Keratinocyte (primary cell): ENCODE measurements around the gene SLC9C2. TPM values are rescaled to one million over a fixed set of nuclear protein-coding genes. Genes with fewer than 3 reads are reported as not detected.
"Not testable (repeated sequence)": the region's sequence is repeated elsewhere in the genome, so short reads cannot be mapped to it uniquely, and the experiment has no call there.

Experiments used
- DNase-seq: peaks from one replicate; pipeline ENCODE4 v3.0.0-alpha.2; 2011; ENCODE audit warnings: low read depth, missing footprints, low spot score
- FAIRE-seq: peaks from 2 replicates; lab custom pipeline; 2011; peaks lifted over from hg19 to GRCh38; lab: Jason Lieb, UNC
- H2AFZ ChIP-seq: 2 replicates; pipeline ENCODE4 v1.6.0; 2012; ENCODE audit warnings: low read length, control low read depth, inconsistent platforms; ENCODE audit not compliant: control insufficient read depth
- H3K27ac ChIP-seq: 2 replicates; pipeline ENCODE4 v1.5.1; 2011; ENCODE audit warnings: low read length; ENCODE audit not compliant: control insufficient read depth, insufficient read depth
- H3K27me3 ChIP-seq: 3 replicates; pipeline ENCODE4 v1.6.0; 2011; ENCODE audit warnings: low read length; ENCODE audit not compliant: control insufficient read depth, insufficient read depth; ENCODE audit errors: extremely low read depth
- H3K36me3 ChIP-seq, 2 experiments: 2 replicates in 1 of 2; 3 replicates in 1 of 2; pipeline ENCODE4 v1.5.1; 2011; ENCODE audit warnings: low read length in 2 of 2, mild to moderate bottlenecking in 1 of 2; ENCODE audit not compliant: control insufficient read depth in 2 of 2, insufficient read depth in 2 of 2; ENCODE audit errors: extremely low read depth in 1 of 2
- H3K4me1 ChIP-seq: 3 replicates; pipeline ENCODE4 v1.5.1; 2011; ENCODE audit warnings: low read length; ENCODE audit not compliant: control insufficient read depth, insufficient read depth; ENCODE audit errors: extremely low read depth
- H3K4me2 ChIP-seq: 3 replicates; pipeline ENCODE4 v1.6.0; 2011; ENCODE audit warnings: low read depth, low read length; ENCODE audit not compliant: control insufficient read depth, insufficient read depth; ENCODE audit errors: extremely low read depth
- H3K4me3 ChIP-seq, 3 experiments: fragments of 200-600 bp in 1 of 3; sonication (generic) in 1 of 3; 2 replicates in 2 of 3; 3 replicates in 1 of 3; pipeline ENCODE4 v1.5.1; 2011 to 2016; ENCODE audit warnings: low read length in 3 of 3, mild to moderate bottlenecking in 3 of 3, control low read depth in 2 of 3, inconsistent platforms in 1 of 3, low read depth in 1 of 3, mixed read lengths in 1 of 3, mixed run types in 1 of 3, moderate library complexity in 1 of 3; ENCODE audit not compliant: control insufficient read depth in 2 of 3, insufficient read depth in 2 of 3; ENCODE audit errors: extremely low read depth in 1 of 3
- H3K79me2 ChIP-seq: 2 replicates; pipeline ENCODE4 v1.6.0; 2012; ENCODE audit warnings: low read length; ENCODE audit not compliant: control insufficient read depth, insufficient read depth
- H3K9ac ChIP-seq: 3 replicates; pipeline ENCODE4 v1.6.0; 2011; ENCODE audit warnings: low read length; ENCODE audit not compliant: control insufficient read depth, insufficient read depth; ENCODE audit errors: extremely low read depth
- H3K9me1 ChIP-seq: 3 replicates; pipeline ENCODE4 v1.6.0; 2011; ENCODE audit warnings: low read length; ENCODE audit not compliant: control insufficient read depth, insufficient read depth; ENCODE audit errors: extremely low read depth
- H3K9me3 ChIP-seq: 2 replicates; pipeline ENCODE4 v1.5.1; 2012; ENCODE audit warnings: low read depth, low read length; ENCODE audit not compliant: control insufficient read depth
- H4K20me1 ChIP-seq: 3 replicates; pipeline ENCODE4 v1.6.0; 2011; ENCODE audit warnings: low read length; ENCODE audit not compliant: control insufficient read depth, insufficient read depth; ENCODE audit errors: extremely low read depth
- EZH2 ChIP-seq: IDR thresholded peaks from one replicate; pipeline ENCODE4 v1.6.1; 2012; ENCODE audit warnings: inconsistent platforms, mild to moderate bottlenecking, low read length, moderate library complexity
- dilution Hi-C: fragments of 300-500 bp; cut with MboI; formaldehyde crosslinking; loops from one replicate; pipeline ENCODE4 v1.7.0; 2020; ENCODE audit warnings: low sequenced_read_pairs; ENCODE audit not compliant: extremely low pct_ligation_motif_present
- polyA plus RNA-seq, 5 experiments: library from polyadenylated mRNA; depleted of rRNA in 3 of 5; stranded (reverse) in 3 of 5; stranded (forward) in 1 of 5; unstranded in 1 of 5; fragments of >200 nt; gene quantifications; 1 replicate in 1 of 5; 2 replicates in 3 of 5; 3 replicates in 1 of 5; pipeline versions ENCODE4 v1.2.1 to v1.2.3, GENCODE V29; 2011 to 2012; ENCODE audit warnings: missing spikeins in 2 of 5, low read depth in 1 of 5, low replicate concordance in 1 of 5
- TF ChIP-seq, protein P1 (sequence below), 3 experiments: IDR thresholded peaks in 1 of 3; conservative IDR thresholded peaks in 1 of 3; optimal IDR thresholded peaks in 1 of 3; 2 replicates in 2 of 3; 3 replicates in 1 of 3; pipeline versions ENCODE3 to v1.5.1; 2011; ENCODE audit warnings: low read length in 3 of 3, mild to moderate bottlenecking in 3 of 3, moderate library complexity in 2 of 3, control low read depth in 1 of 3, inconsistent platforms in 1 of 3; ENCODE audit not compliant: insufficient read depth in 2 of 3; ENCODE audit errors: extremely low read depth in 1 of 3

Gene SLC9C2
- polyA plus RNA-seq, 1 donor (not counting 4 experiments of a cell fraction or from before 2014, with no cell fraction given): not detected

DNA sequence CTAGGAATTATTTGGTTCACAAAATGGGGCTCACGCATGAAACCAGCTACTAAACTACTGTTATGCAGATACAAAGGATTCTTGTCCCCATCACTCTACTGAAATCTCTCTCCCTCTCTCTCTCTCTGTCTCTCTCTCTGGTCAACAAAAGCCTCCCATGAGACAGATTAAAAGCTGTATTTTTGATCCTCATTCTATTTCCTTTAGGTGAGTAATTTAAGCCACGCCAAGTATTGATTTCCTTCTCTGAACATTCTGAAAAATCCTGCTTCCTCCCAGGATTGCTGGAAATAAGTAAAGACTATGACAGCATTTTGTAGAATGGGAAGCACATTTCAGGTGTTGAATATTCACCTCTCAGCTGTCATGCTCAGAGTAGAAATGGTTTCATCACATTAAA, 82.1 kb downstream of the SLC9C2 start:
- Histone ChIP-seq H3K36me3 (no peaks in the 10 kb centered on the region), H3K9ac (no peak overlapping the region), H3K4me2 (no peak overlapping the region), H3K9me1 (no peaks in the 10 kb centered on the region), H3K4me3 (no peak overlapping the region), H4K20me1 (no peaks in the 10 kb centered on the region), H3K27me3 (no peaks in the 10 kb centered on the region), H3K27ac (no peak overlapping the region), H3K4me1 (no peaks in the 10 kb centered on the region), H3K9me3 (no peaks in the 10 kb centered on the region), H2AFZ (no peak overlapping the region), H3K79me2 (no peaks in the 10 kb centered on the region)
- dilution Hi-C loops: no loop called here
- TF ChIP-seq, protein P1, sequence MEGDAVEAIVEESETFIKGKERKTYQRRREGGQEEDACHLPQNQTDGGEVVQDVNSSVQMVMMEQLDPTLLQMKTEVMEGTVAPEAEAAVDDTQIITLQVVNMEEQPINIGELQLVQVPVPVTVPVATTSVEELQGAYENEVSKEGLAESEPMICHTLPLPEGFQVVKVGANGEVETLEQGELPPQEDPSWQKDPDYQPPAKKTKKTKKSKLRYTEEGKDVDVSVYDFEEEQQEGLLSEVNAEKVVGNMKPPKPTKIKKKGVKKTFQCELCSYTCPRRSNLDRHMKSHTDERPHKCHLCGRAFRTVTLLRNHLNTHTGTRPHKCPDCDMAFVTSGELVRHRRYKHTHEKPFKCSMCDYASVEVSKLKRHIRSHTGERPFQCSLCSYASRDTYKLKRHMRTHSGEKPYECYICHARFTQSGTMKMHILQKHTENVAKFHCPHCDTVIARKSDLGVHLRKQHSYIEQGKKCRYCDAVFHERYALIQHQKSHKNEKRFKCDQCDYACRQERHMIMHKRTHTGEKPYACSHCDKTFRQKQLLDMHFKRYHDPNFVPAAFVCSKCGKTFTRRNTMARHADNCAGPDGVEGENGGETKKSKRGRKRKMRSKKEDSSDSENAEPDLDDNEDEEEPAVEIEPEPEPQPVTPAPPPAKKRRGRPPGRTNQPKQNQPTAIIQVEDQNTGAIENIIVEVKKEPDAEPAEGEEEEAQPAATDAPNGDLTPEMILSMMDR (optimal IDR thresholded peaks at IDR 0.05 in 1 of 3, IDR thresholded peaks at IDR 0.05 in 1 of 3, conservative IDR thresholded peaks at IDR 0.05 in 1 of 3; ENCODE audit: extremely low read depth in 1 of 3, insufficient read depth in 2 of 3, low read length in 3 of 3): no peak
- TF ChIP-seq EZH2: no peak
- DNase-seq (no peak), FAIRE-seq (no peak)

DNA sequence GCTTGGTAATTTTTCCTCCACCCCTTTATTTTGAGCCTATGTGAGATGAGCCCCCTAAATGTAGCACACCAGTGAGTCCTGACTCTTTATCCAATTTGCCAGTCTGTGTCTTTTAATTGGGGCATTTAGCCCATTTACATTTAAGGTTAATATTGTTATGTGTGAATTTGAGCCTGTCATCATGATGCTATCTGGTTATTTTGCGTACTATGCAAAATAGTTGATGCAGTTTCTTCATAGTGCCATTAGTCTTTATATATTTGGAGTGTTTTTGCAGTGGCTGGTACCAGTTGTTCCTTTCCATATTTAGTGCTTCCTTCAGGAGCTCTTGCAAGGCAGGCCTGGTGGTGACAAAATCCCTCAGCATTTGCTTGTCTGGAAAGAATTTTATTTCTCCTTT, 88.4 kb downstream of the SLC9C2 start:
- H3K9me1 ChIP-seq, H3K9ac ChIP-seq, DNase-seq, H2AFZ ChIP-seq, H3K9me3 ChIP-seq, H3K4me2 ChIP-seq, H3K27ac ChIP-seq, dilution Hi-C loops, H3K79me2 ChIP-seq, H4K20me1 ChIP-seq, FAIRE-seq, H3K36me3 ChIP-seq, H3K27me3 ChIP-seq, H3K4me3 ChIP-seq, H3K4me1 ChIP-seq: not testable (repeated sequence)

DNA sequence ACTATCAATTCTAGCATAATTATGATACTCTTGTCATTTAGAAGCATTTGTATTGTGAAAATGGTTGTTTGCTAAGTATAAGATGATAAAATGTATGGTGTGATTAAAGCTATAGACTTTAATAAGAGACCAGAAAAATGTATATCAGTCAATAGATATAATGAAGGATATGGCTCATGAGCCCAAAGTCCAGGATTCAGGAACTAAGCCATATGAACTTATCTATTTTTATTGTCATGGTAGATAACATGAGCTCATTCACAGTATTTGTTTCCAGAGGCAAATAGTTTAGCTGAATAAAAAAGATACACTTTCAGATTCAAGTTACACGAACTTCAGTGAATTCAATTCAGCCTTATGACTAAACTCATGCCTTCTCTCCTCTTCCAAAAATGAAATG, 93.1 kb downstream of the SLC9C2 start:
- dilution Hi-C loops: no loop called here
- no peaks in the 10 kb centered on the region for H4K20me1 ChIP-seq
- no peak overlapping the region for H3K4me2 ChIP-seq
- no peak for DNase-seq
- H3K36me3 ChIP-seq: no peaks in the 10 kb centered on the region
- H3K27ac ChIP-seq: no peak overlapping the region
- FAIRE-seq: no peak
- no peaks in the 10 kb centered on the region for H3K9me3 ChIP-seq
- no peaks in the 10 kb centered on the region for H3K79me2 ChIP-seq
- TF ChIP-seq, protein P1 (optimal IDR thresholded peaks at IDR 0.05 in 1 of 3, IDR thresholded peaks at IDR 0.05 in 1 of 3, conservative IDR thresholded peaks at IDR 0.05 in 1 of 3; ENCODE audit: extremely low read depth in 1 of 3, insufficient read depth in 2 of 3, low read length in 3 of 3): no peak
- no peak for TF ChIP-seq EZH2
- H3K9me1 ChIP-seq: no peaks in the 10 kb centered on the region
- H3K4me3 ChIP-seq: no peak overlapping the region
- no peaks in the 10 kb centered on the region for H3K4me1 ChIP-seq
- H2AFZ ChIP-seq: no peak overlapping the region
- H3K27me3 ChIP-seq: no peaks in the 10 kb centered on the region
- H3K9ac ChIP-seq: no peak overlapping the region
